HG03159 (cell line): Measurements from ENCODE around the gene L3MBTL1.
"Not testable (repeated sequence)": the region's sequence is repeated elsewhere in the genome, so short reads cannot be mapped to it uniquely, and the experiment has no call there.

Experiments used
- ATAC-seq: cut with Tn5 transposase; IDR thresholded peaks from one replicate; pipeline ENCODE4 v1.9.1; 2021; ENCODE audit warnings: mild to moderate bottlenecking, moderate library complexity; ENCODE audit not compliant: unreplicated experiment

Gene L3MBTL1

DNA sequence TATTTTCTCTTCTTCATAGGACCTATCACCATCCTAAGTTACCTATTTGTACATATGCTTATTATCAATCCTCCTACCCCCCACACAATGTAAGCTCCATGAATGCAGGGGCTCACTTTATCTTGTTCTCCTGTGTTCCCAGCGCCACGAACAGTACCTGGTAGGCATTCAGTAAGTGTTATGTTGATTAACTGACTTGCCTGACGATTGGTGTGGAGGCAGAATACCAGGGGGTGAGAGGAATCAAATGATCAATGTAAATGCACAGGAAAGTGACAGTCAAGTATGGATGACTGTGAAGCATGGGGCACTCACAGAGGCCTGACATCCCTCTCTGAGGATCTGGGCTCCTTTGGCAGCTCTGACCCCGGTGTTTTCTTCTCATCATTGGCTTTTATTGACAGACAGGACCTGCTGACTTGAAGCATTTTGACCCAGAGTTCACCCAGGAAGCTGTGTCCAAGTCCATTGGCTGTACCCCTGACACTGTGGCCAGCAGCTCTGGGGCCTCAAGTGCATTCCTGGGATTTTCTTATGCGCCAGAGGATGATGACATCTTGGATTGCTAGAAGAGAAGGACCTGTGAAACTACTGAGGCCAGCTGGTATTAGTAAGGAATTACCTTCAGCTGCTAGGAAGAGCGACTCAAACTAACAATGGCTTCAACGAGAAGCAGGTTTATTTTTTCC, 77.1 kb downstream of the L3MBTL1 start:
- ATAC-seq, result no peak

- no peak for ATAC-seq
Measured at GRCh38 chr20:43586641-43587040, 79.1 kb downstream of the L3MBTL1 start.

- ATAC-seq, result not testable (repeated sequence)
Measured at GRCh38 chr20:43588526-43588925, 81.0 kb downstream of the L3MBTL1 start.

- ATAC-seq, result no peak
Measured at GRCh38 chr20:43590036-43590391, 82.5 kb downstream of the L3MBTL1 start.

DNA sequence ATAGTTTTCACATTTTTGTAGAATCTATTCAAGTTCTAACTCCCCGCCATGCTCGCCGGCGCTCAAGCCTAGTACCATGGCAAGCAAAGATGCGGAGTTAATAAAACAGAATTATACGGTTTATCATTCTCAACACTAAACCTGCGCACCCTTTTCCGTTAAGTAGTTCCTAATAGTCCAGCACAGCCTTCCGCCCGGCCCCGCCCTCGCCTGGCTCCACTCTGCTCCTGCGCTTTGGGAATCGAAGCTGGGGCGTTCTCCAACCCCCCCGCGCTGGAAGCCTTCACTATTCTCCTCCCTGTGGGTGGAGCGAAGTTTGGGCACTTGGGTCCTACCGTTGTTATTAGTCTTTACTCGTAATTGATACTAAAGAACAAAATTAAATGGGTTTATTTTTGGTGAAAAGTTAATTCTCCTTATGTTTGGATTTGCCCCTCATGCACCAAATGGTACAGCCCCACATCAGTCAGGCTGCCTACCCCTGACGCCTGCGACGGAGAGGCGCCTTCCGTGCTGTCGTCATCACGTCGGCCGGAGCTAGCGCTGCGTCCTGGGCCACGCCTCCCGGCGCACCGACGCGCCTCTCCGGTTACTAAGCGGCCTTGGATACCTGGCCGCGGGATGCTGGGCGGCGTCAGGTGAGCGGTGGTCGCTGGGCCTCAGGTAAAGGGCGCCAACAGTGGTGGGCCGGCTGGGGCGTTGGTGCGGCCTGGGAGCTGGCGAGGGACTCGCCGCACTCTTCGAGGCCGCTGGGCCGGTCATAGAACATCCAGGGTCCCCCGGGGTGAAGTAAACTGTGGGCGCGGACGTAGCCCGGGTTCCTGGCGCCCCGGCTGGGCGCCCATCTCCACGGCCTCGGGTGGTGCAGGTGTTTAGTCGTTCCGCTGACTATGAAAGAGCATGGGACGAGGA, 83.2 kb downstream of the L3MBTL1 start, which contains the start of gene IFT52:
TSS of gene IFT52 (plus strand) at position 546 of the 912 bp plus-strand sequence. CDS start 3,762 bp downstream, outside the sequence.
- ATAC-seq, result peak; percentile 97
